Panc1 (cell line): ENCODE measurements around the gene MAGI2.

Experiments
- POLR2AphosphoS5 ChIP-seq: IDR thresholded peaks from 2 replicates; pipeline ENCODE4 v1.6.1; 2012; ENCODE audit warnings: mild to moderate bottlenecking, low read depth, low read length, moderate library complexity
- TF ChIP-seq, protein P1 (sequence below): fragments of 450-650 bp; IDR thresholded peaks from 2 replicates; pipeline ENCODE4 v1.5.1; 2017; ENCODE audit warnings: mild to moderate bottlenecking

DNA sequence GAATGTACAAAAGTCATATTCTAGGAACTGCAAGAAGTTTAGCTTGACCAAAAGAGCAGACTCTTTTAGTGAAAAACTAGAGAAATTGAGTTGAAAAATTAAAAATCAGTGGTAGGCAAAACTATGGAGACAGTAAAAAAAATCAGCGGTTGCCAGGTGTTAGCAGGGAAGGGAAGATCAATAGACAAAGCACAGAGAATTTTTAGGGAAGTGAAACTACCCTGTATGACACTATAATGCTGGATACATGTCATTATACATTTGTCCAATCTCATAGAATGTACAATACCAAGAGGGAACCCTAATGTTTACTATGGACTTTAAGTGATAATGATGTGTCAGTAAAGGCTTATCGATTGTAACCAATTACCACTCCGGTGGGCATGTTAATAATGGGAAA is 761.9 kb downstream of the MAGI2 start:
- TF ChIP-seq, protein P1, sequence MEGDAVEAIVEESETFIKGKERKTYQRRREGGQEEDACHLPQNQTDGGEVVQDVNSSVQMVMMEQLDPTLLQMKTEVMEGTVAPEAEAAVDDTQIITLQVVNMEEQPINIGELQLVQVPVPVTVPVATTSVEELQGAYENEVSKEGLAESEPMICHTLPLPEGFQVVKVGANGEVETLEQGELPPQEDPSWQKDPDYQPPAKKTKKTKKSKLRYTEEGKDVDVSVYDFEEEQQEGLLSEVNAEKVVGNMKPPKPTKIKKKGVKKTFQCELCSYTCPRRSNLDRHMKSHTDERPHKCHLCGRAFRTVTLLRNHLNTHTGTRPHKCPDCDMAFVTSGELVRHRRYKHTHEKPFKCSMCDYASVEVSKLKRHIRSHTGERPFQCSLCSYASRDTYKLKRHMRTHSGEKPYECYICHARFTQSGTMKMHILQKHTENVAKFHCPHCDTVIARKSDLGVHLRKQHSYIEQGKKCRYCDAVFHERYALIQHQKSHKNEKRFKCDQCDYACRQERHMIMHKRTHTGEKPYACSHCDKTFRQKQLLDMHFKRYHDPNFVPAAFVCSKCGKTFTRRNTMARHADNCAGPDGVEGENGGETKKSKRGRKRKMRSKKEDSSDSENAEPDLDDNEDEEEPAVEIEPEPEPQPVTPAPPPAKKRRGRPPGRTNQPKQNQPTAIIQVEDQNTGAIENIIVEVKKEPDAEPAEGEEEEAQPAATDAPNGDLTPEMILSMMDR = no peak
- TF ChIP-seq POLR2AphosphoS5 = no peak
